PC-9 (cell line): ENCODE measurements around the gene EFTUD2. TPM values are rescaled to one million over a fixed set of nuclear protein-coding genes. Genes with fewer than 3 reads are reported as not detected.

Source experiments
- BruUV-seq: library from RNA; stranded (reverse); fragments of 400-500 nt; replicated peaks from 2 replicates; lab custom pipeline; 2021; lab: Mats Ljungman, UMichigan
- CTCF ChIA-PET: fragments of 300-600 bp; sonication (Branson Sonifier 250); formaldehyde crosslinking; loops from one replicate; lab custom pipeline; 2022; ENCODE audit warnings: antibody characterized with exemption; lab: Charles Lee
- POLR2A ChIA-PET: fragments of 300-600 bp; sonication (Branson Sonifier 250); formaldehyde crosslinking; loops from one replicate; lab custom pipeline; 2022; ENCODE audit warnings: antibody characterized with exemption; ENCODE audit not compliant: unreplicated experiment; lab: Charles Lee
- DNase-seq, 2 experiments: peaks; one replicate each; pipeline versions ENCODE4 v3.0.0 to v3.0.0-alpha.2; 2015 to 2022; ENCODE audit warnings: mixed read lengths in 1 of 2
- H2AFZ ChIP-seq: fragments of 200-600 bp; sonication (generic); 2 replicates; pipeline ENCODE4 v1.8.1; 2017; ENCODE audit warnings: antibody characterized with exemption
- H3F3A ChIP-seq: fragments of 200-600 bp; sonication (generic); 2 replicates; pipeline ENCODE4 v1.8.1; 2017; ENCODE audit warnings: antibody characterized with exemption, mild to moderate bottlenecking, low read depth; ENCODE audit not compliant: insufficient read depth
- H3K27ac ChIP-seq: fragments of 200-600 bp; sonication (generic); 2 replicates; pipeline ENCODE4 v1.6.1; 2016; ENCODE audit warnings: mixed run types
- H3K27me3 ChIP-seq: fragments of 200-600 bp; sonication (generic); 2 replicates; pipeline ENCODE4 v1.6.1; 2016; ENCODE audit warnings: low read depth, mixed run types; ENCODE audit not compliant: insufficient read depth
- H3K36me3 ChIP-seq: fragments of 200-600 bp; sonication (generic); 2 replicates; pipeline ENCODE4 v1.6.1; 2016; ENCODE audit warnings: low read depth, mixed run types
- H3K4me1 ChIP-seq: fragments of 200-600 bp; sonication (generic); replicated peaks from 2 replicates; pipeline ENCODE4 v1.6.1; 2016; ENCODE audit warnings: mixed run types; ENCODE audit not compliant: insufficient read depth
- H3K4me2 ChIP-seq: fragments of 200-600 bp; sonication (generic); 2 replicates; pipeline ENCODE4 v1.6.1; 2017; ENCODE audit warnings: mixed run types
- H3K4me3 ChIP-seq: fragments of 200-600 bp; sonication (generic); 2 replicates; pipeline ENCODE4 v1.6.1; 2016; ENCODE audit warnings: mixed run types
- H3K79me2 ChIP-seq: fragments of 200-600 bp; sonication (generic); 2 replicates; pipeline ENCODE4 v1.6.1; 2017; ENCODE audit warnings: low read depth, mixed run types
- H3K9me2 ChIP-seq: fragments of 200-600 bp; sonication (generic); 2 replicates; pipeline ENCODE4 v1.8.1; 2017; ENCODE audit warnings: mild to moderate bottlenecking; ENCODE audit not compliant: insufficient read depth
- H3K9me3 ChIP-seq: fragments of 200-600 bp; sonication (generic); 2 replicates; pipeline ENCODE4 v1.8.1; 2016; ENCODE audit warnings: low read depth; ENCODE audit not compliant: insufficient read depth
- H4K20me1 ChIP-seq: fragments of 200-600 bp; sonication (generic); 2 replicates; pipeline ENCODE4 v1.8.1; 2017; ENCODE audit not compliant: insufficient read depth
- CTCF ChIP-seq: fragments of 200-600 bp; sonication (generic); conservative IDR thresholded peaks from 2 replicates; pipeline ENCODE4 v1.6.1; 2017; ENCODE audit warnings: mixed run types, antibody characterized with exemption, mild to moderate bottlenecking, moderate library complexity
- EZH2 ChIP-seq: fragments of 200-600 bp; sonication (generic); IDR thresholded peaks from 2 replicates; pipeline ENCODE4 v1.8.0; 2017; ENCODE audit warnings: antibody characterized with exemption, low read depth
- intact Hi-C: fragments of 100-400 bp; cut with micrococcal nuclease; formaldehyde crosslinking; loops from one replicate; pipeline ENCODE4 v1.10.0; 2022; ENCODE audit not compliant: unreplicated experiment
- total RNA-seq: library from RNA; stranded (reverse); gene quantifications from 2 replicates; pipeline ENCODE4 v1.2.3, GENCODE V29; 2021

Gene EFTUD2
- total RNA-seq, 1 experiment from 2014 or later: 126 TPM

- H3K9me2 ChIP-seq: no peaks in the 10 kb centered on the region
- no peak overlapping the region for H3K27ac ChIP-seq
- no peak overlapping the region for H3K4me2 ChIP-seq
- no peak overlapping the region for H2AFZ ChIP-seq
- H4K20me1 ChIP-seq: no peaks in the 10 kb centered on the region
- H3K27me3 ChIP-seq: no peaks in the 10 kb centered on the region
- no peaks in the 10 kb centered on the region for H3K79me2 ChIP-seq
- peak in 1 of 2 experiments; percentile 37 for DNase-seq
- CTCF ChIA-PET: interaction anchor here (0.7 to 0.8 kb wide), 3 partner anchors 11 to 431 kb away, joined by 4 to 5 read pairs (median 5); no protein-coding TSS in a partner anchor
- no peak overlapping the region for H3K4me3 ChIP-seq
- no TSS peak for BruUV-seq
- no peak for TF ChIP-seq CTCF
- no peak for TF ChIP-seq EZH2
- peaks cover 28% of the 10 kb centered on the region for H3K4me1 ChIP-seq
- H3F3A ChIP-seq: peaks cover 13% of the 10 kb centered on the region; the same call in 1 of the 2 replicates
- intact Hi-C loops: no loop called here
- POLR2A ChIA-PET: no interaction called here
- no peaks in the 10 kb centered on the region for H3K9me3 ChIP-seq
- no peaks in the 10 kb centered on the region for H3K36me3 ChIP-seq
Observed at GRCh38 chr17:44909681-44910144, 10.5 kb upstream of the EFTUD2 start.

- intact Hi-C loops: no loop called here
- Histone ChIP-seq H3K79me2 (no peaks in the 10 kb centered on the region), H3K9me2 (no peaks in the 10 kb centered on the region), H3F3A (peaks cover 13% of the 10 kb centered on the region; the same call in 1 of the 2 replicates), H3K4me3 (no peak overlapping the region), H3K9me3 (no peaks in the 10 kb centered on the region), H3K27ac (no peak overlapping the region), H3K4me2 (no peak overlapping the region), H2AFZ (no peak overlapping the region), H3K27me3 (no peaks in the 10 kb centered on the region), H3K4me1 (peaks cover 28% of the 10 kb centered on the region), H4K20me1 (no peaks in the 10 kb centered on the region), H3K36me3 (no peaks in the 10 kb centered on the region)
- no peak for DNase-seq
- CTCF ChIA-PET: interaction anchor here (0.7 kb wide), 1 partner anchor 430 kb away, joined by 5 read pairs; no protein-coding TSS in a partner anchor
- POLR2A ChIA-PET: no interaction called here
- TF ChIP-seq EZH2 (no peak), CTCF (no peak)
- BruUV-seq: no TSS peak
Observed at GRCh38 chr17:44908761-44909326, 9.6 kb upstream of the EFTUD2 start.

GRCh38 chr17:44907729-44908470 lies 8.7 kb upstream of the EFTUD2 start:
- Histone ChIP-seq H3K27ac (no peak overlapping the region), H3F3A (peaks cover 13% of the 10 kb centered on the region; the same call in 1 of the 2 replicates), H3K4me1 (peaks cover 28% of the 10 kb centered on the region), H4K20me1 (no peaks in the 10 kb centered on the region), H3K9me3 (no peaks in the 10 kb centered on the region), H3K4me2 (no peak overlapping the region), H3K79me2 (no peaks in the 10 kb centered on the region), H3K9me2 (no peaks in the 10 kb centered on the region), H2AFZ (no peak overlapping the region), H3K36me3 (no peaks in the 10 kb centered on the region), H3K4me3 (no peak overlapping the region), H3K27me3 (no peaks in the 10 kb centered on the region)
- TF ChIP-seq EZH2: no peak
- no peak for TF ChIP-seq CTCF
- no TSS peak for BruUV-seq
- POLR2A ChIA-PET: interaction anchor here (0.6 kb wide), 1 partner anchor 9 kb away, joined by 4 read pairs; no protein-coding TSS in a partner anchor
- peak in 1 of 2 experiments; percentile 9 for DNase-seq
- intact Hi-C loops: no loop called here
- CTCF ChIA-PET: no interaction called here
